Esophagus mucosa (tissue), 1 donor: ENCODE measurements around the gene ACOXL. TPM values are rescaled to one million over a fixed set of nuclear protein-coding genes. Genes with fewer than 3 reads are reported as not detected.

ENCODE experiments used
- ATAC-seq: fragments of 200-7000 bp; cut with Tn5 transposase; one replicate; pipeline ENCODE4 v1.9.1; 2020
- total RNA-seq: library from RNA; stranded (reverse); gene quantifications from one replicate; pipeline ENCODE4 v1.2.4, GENCODE V29; 2023
- donor health status: DM: yes; HTN: yes; CAD: no.

Gene ACOXL
- total RNA-seq, 1 donor from 2014 or later = not detected

DNA sequence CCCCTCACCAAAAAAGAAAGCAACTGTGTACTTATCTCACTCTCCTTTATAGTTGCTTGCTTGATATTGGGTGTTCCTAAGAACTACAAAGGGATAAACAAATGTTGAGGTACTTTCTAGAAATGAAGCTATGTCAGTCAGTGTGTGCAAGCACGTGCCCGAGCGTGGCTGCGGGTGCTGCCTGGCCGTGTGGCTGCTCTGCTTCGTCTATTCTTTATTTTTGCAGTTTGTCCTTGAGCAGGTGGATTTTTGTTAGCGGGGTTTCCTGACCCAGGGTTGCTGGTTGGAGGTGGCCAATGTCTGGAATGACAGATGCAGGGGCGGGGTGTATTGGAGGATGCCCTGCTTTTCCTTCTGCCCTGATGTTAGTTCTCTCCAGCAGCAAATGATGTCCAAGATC lies 62.6 kb downstream of the ACOXL start:
- ATAC-seq = no peak

DNA sequence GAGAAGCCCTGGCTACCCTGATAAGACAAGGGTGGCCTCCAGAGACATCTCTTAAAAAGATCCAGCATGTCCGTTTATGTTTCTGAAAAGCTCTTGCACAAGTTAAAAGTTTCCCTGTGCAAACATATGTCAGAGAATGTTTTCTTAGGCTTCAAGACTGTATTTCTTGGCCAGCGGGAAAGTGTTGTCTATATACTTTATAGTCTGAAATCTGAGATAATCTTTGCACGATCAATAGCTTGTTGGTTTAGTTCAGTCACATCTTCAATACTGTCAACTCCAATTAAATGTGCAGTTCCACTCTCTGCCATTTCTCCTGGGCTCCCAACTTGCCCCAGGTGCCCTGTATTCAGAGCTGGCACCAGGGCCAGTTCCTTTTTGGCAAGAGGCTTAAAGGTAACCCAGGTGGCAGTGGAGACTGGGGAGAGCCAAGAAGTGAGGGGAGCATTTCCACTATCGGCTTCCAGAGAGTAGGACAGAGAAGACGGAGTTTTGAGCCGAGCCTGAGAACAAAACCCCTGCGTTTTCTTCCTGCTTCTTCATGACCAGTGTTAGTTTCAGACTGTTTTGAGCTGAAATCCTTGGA lies 64.4 kb downstream of the ACOXL start:
- ATAC-seq = no peak

DNA sequence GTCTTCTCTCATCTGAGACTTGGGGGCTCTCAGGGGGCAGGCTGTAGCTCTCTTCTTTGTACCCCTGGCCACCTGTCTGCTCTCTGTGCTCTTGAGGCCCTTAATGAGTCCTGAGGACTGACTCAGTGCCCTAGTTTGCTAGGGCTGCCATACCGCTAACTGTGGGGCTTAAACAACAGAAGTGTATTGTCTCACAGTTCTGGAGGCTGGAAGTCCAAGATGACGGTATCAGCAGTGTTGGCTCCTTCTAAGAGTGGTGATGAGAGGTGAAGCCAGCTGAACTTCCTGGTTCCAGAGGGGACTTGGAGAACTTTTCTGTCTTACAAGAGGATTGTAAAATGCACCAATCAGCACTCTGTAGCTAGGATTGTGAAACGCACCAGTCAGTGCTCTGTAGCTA lies 67.0 kb downstream of the ACOXL start:
- no peak for ATAC-seq

DNA sequence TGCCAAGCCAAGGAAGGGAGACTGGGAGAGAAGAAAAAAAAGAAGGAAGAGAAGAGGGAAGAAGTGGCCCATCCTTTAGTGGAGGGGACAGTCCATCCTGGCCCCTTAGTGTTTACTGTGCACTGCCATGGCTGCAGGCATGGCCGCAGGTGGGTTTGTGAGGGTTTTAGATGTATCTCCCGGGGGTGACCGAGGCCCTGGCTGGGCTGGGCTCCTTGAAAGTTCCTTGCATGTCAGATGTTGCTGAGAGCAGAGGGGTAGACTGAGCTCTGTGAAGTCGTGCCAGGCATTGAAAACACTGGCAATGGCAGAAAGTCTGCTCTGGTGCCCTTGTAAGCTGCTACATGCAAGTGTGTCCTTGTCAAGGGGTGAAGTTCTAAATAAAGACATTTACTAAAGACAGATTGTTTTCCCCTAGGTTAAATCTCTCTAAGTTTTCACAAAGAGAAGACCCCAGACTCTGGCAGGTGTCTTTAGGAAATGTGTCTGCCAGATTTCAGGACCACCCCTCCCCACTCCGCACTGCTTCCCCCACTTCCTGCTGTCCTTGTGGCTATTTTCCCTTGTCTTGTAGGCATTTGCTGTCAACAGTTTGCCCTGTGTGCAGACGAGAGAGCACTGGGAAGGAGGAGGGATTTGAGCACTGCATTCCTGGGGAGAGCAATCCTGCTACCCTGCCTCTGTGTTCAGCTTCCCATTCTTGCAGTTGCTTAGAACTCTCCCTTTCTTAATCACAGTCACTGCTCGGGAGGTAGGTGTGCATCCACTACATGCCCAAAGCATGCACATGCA lies 68.4 kb downstream of the ACOXL start:
- ATAC-seq = no peak

DNA sequence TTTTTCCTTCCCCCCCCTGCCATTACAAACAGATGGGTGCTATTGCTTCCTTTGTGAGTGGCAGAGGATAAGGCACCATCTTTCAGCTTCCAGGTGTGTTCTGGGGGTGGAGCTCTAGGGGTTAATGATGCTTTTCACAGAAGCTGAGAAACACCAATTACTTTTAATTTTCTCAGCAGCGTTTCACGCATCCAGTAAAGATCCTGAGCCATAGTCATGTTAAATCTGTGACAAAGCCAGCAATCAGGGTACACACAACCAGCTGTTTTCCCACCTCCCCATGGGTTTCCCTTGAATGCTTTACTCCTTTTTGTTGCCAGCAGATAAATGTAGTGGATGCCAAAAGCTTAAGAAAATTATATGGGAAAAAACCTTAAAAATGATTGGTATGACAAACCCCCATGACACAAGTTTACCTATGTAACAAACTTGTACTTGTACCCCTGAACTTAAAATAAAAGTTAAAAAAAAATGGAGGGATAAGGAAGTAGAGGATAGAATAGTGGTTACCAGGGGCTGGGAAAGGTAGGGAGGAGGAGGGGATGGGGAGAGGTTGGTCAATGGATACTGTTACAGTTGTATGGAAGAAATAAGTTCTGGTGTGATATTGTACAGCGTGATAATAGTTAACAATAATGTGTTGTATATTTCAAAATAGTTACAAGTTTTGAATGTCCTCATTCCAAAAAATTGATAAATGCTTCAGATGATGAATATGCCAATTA lies 70.0 kb downstream of the ACOXL start:
- ATAC-seq = no peak

DNA sequence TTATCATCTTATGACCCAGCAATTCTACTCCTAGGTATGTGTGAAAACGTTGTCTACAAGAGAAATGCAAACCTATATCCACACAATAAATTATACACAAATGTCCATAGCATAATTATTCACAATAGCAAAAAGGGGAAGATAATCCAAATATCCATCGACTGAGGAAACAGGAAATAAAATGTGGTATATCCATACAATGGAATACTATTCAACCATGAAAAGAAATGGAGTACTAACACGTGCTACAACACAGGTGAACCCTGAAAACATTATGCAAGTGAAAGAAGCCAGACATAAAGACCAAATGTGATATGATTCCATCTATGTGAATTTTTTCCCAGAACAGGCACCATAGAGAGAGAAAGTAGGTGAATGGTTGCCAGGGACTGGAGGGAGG lies 72.1 kb downstream of the ACOXL start:
- no peak for ATAC-seq

DNA sequence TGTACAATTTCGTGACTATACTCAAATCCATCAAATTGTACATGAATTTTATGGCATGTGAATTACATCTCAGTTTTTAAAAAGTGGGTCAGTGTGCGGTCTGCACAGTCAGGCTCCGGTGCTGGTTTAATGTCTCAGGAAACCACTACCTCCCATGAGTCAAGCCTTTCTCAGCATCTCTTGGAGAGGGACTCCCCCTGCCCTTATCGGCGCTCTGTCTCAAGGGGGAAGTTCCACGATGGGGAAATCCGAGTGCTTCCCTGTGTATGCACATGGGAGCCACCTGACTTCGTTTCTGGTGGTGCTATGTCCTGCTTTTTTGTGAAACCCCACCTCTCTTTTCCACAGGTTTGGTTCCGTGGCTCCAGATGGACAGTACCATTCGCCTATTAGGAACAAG lies 72.5 kb downstream of the ACOXL start:
- ATAC-seq = no peak

DNA sequence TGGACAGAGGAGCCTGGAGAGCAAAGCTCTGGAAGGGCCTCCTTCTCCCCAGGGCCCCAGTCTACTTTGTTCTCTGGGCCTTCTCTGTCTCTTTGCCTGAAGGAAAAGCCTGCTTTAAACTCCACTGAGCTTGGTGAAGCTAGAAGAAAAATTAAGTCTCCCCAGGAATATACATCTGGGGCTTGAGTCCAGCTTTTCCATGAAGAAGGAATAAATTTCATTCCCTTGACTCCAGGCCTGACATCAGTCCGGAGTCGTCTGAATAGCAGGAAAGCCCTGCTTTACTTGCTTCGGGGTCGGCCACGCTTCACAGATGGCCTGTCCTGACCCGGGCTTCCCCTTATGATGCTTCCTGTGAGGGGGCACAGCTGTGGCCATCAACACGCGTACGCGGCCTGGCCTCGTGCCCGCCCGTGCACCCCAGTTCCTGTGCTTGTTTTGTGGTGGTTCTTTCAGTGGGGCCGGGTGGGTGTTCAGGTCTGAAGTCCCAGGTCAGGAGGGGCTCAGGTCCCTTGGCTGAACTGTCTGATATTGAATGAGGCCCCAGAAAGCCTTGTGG lies 73.6 kb downstream of the ACOXL start:
- no peak for ATAC-seq

DNA sequence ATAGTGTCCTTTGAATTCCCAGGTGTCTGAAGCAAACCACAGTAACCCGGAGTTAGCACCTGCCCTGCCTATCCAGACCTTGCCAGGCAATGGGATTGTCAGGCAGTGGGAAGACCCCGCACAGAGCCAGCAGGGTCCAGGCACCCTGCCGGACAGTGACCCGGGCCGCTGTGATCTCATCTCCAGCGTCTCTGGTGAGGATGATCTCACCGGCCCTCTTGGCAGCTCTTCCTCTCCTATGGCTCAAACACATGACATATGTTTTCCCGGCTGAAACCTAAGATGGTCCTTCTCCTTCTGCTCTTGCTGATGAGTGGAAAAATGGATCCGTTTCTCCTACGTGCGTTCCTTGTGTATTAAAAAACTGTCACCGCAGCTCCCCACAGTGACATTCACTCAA lies 75.1 kb downstream of the ACOXL start:
- ATAC-seq = no peak

DNA sequence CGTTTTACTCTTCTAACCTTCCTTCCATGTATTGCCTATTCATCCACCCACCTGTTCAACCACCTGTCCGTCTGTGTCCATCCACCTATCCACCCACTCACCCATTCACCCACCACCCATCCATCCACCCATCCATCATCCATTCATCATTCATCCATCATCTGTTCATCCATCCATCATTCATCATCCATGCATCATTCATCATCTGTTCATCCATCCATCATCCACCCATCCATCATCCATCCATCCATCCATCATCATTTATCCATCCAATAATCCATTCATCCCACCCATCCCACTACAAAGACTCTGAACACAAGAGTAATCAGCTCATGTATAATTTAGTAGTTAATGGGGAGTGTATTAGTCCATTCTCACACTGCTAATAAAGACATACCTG lies 78.0 kb downstream of the ACOXL start:
- no peak for ATAC-seq

DNA sequence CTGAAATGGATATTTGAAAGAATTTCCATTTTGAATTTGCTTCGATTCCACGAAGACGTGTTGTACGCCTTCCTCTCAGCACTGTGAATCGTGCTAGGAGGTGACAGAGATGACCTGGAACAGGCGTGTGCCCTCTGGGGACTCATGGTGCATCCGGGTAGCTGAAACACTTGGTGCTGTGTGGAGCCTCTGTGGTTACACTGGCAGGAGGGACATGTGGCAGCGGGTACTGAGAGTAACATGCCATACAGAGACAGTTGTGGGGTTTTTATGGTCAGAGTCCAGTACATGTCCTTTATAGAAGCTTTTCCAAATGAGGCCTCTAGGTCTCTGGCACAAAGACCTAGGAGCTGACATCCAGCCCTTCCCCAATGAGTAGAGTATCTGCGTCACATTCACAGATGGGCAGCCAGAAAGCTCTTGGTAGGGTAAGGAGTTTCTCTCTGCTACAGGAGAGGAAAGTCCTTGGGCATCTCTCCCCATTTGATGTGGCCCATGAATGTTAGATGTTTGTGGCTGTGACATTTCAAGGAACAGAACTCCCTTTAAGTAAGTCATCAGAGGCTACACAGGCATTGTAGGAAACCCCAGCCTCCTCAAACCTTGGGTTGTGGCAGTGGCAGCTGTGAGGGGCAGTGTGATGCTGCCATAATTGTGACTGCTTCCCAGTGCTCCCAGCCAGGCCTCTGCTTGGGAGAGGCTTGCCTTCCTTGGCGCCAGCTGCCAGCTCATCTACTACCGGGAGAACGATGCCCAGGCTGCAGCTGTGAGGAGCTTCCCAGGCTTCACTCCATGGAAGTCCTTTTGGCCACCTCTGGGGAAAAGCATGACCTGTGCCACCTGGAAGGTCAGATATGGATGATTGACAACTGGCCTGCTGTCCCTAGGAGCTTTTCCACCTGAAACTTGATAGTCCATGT lies 80.6 kb downstream of the ACOXL start:
- no peak for ATAC-seq

DNA sequence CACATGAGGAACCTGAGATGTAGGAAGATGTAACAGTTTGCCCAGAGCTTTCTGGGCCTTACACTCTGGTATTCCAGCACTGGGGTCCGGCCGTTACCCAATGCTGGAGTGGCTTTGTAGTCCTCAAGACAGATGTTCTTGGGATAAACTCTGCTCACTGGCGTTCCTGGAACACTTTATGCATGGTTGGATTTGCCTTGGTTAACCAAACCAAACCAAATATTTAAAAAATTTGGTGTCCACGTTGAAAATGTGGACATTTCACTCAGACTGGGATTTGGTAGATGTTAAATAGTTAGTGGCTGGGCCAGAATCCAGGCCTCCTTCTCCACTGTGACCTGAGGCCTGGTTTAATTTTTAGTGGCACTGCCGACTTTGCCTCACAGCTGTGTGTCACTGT lies 81.5 kb downstream of the ACOXL start:
- ATAC-seq = no peak

DNA sequence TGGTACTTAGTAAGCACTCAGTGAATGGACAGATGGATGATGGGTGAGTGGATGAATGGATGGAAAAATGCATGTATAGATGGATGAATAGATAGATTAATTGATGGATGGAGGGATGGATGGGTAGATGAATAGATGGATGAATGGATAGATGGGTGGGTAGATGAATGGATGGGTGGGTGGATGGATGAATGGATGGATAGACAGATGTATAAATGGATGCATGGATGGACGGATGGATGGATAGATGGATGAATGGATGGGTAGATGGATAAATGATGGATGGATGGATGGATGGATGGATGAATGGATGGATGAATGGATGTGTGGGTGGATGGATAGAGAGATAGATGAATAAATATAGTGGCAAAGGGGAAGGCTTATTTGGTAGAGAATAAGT lies 83.6 kb downstream of the ACOXL start:
- no peak for ATAC-seq

DNA sequence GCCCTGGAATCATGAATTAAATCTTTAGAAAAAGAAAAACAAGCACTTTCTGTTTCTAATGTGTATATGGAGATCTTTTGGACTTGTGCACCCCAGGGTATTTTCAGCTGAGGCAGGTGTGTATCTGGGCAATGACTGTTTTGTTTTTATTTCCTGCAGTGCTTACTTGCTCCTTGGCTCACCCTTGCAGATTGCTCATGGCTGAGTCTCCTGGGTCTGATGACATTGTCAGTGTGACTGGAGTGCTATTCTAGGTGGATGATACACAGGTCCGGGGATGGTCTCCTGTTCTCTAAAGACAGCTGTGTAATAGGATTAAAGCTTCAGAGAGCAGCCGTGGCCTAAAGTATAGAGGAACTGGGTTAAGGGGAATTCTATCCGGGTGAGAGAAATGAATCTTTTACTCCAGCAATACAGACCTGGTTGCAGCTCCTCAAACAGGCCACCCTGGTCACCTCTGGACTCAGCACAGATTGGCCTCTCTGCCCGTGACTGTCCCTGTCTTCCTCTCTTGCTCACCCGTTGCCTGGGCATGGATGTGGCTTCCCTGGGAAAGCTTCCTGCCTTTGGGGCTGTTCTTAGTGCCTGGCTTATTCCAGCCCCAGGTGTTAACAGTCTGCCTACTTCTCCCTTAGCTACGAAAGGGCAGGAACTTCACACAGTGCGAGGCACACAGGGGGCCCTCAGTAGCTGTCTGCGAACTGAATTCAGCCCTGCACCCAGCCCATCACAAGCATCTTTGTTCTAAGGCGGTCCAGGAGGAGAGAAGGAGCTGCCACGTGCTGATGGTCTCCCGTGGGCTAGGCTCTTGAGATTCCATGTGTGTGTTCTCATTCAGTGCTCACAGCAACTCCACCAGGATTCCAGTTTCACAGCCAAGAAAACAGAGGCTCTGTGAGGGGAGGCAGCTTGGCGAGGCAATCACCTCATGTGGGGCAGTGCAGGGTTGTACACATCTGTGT lies 84.3 kb downstream of the ACOXL start:
- ATAC-seq = peak; percentile 77

DNA sequence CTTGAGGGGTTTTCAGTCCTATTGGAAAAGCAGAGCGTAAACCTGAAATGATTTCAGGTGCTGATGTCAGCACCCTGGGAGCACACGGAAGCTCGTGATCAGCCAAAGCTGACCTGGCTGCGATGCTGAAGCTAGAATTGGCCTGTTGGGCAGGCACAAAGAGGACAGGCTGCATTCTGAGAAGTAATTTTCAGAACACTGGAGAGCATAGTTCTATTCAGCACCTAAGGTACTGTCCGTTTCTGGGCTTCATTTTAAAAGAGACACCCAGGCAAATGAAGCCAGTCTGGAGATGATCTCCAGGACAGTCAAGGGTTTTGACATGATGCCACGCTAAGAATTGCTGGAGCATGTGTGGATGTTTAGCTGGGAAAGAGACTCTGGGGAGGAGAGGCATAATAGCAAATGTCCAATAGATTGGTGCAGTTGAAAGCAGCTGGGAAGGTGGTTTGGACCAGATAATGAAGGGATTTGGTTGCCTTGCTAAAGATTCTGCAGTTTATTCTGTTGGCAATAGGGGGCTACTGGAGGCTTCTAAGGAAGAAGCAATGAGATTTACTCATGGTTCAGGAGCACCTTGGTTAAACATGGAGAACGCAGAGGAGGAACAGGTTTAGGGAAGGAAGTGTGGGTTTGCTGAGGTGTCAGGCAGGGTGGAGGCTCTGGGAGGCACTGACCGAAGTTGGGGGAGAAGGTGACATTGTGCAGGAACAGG lies 86.6 kb downstream of the ACOXL start:
- no peak for ATAC-seq

DNA sequence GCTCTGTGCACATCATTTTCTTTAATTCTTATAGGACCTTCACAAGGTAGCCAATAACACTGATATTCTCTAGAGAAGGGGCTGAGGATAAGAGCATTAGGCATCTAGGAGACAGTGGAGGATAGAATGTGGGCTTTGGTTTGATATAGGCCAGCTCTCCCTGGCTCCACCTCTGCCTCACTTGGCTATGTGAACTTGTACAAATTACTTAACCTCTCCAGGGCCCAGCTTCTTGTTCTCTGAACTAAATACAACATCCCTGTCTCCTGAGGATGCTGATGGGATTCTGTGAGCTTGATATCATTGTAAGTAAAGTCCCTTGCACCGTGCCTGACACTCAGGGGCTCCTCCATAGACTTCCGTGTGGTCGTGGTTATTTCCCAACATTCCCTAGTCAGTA lies 87.3 kb downstream of the ACOXL start:
- no peak for ATAC-seq

DNA sequence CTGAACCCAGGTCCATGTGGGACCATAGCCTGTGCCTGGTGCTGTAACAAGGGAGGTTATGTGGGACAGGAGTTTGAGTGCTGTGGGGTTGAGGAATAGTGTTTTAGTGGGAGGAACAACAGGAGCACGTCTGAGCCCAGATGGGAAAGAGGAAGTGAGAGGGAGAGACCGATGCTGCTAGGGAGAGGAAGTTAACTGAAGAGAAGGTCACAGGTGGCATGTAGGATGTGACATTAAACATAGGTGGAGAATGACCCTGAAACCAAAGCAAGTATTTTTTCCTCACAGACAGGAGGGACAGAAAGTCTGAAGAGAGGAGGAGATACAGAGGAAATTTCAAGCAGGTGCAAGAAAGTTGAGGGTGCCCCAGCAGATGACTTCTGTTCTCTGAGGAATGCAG lies 87.8 kb downstream of the ACOXL start:
- no peak for ATAC-seq

DNA sequence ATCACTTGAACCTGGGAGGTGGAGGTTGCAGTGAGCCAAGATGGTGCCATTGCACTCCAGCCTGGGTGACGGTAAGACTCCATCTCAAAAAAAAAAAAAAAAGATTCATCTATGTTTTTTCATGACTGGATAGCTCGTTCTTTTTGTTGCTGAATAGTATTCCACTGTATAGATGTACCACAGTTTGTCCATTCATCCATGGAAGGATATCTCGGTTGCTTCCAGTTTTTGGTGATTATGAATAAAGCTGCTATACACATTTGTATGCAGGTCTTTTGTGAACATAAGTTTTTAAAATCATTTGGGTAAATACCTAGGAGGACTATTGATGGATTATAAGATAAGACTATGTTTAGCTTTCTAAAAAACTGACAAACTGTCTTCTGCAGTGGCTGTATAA lies 90.8 kb downstream of the ACOXL start:
- ATAC-seq = no peak

DNA sequence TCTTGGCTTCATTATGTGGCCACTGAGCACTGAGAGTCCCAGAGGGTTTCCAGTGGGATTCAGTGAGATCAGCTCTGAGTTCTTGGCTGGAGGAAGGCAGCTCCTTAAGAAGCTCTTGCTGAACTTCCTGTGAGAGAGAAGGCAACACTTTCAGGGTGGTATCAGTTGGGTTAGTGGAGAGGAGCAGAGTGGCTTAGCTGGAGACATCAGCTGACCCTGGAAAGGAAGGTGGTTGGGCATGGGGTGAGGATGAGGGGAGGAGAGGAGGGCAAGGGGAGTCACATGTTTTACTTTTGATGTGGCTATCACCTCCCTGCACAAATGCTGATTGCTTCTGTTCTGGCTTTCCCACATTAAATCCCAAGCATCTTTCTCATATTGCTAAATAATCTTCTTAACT lies 95.1 kb downstream of the ACOXL start:
- ATAC-seq = no peak

DNA sequence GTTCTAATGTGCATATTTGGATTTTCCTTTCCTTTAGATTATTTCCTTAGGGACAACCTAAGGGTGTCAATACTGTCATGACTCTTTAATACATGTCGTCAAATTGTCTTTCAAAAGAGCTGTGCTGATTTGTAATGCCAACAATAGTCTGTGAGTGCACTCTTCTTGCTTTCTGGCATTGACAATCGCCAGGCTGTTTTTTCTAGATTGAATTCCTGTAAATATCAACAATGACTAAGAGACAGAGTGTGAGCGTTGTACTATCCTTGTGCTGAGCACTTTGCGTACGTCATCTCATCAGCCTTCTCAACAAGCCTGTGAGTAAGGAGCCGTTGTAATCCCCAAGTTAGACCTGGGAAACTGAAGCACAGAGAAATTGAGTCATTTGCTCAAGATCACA lies 96.0 kb downstream of the ACOXL start:
- ATAC-seq = no peak
